HCT116 (cell line): ENCODE measurements around the gene GNAS-AS1. TPM values are rescaled to one million over a fixed set of nuclear protein-coding genes. Genes with fewer than 3 reads are reported as not detected.

ENCODE experiments used
- ATAC-seq: fragments of 200-7000 bp; cut with Tn5 transposase; 2 replicates; pipeline ENCODE4 v1.9.1; 2020; ENCODE audit warnings: mild to moderate bottlenecking, moderate library complexity
- BruUV-seq: library from RNA; stranded (reverse); fragments of 400-500 nt; replicated peaks from 2 replicates; lab custom pipeline; 2021; lab: Mats Ljungman, UMichigan
- CTCF ChIA-PET: fragments of 300-600 bp; sonication (Branson Sonifier 250); formaldehyde crosslinking; loops from one replicate; lab custom pipeline; 2021; ENCODE audit warnings: antibody characterized with exemption; lab: Charles Lee
- POLR2A ChIA-PET: fragments of 300-600, 350-600 bp; sonication (Branson Sonifier 250); formaldehyde crosslinking; loops from one replicate; lab custom pipeline; 2021; ENCODE audit warnings: antibody characterized with exemption; lab: Charles Lee
- RAD21 ChIA-PET, 2 experiments: fragments of 300-600 bp; sonication (Branson Sonifier 250); formaldehyde crosslinking; loops; one replicate each; lab custom pipeline; 2023; ENCODE audit warnings: low total read pairs in 2 of 2; ENCODE audit not compliant: uncharacterized antibody in 2 of 2, unreplicated experiment in 2 of 2, low non-redundant PET in 1 of 2; lab: Charles Lee
- DNase-seq: peaks from one replicate; pipeline ENCODE4 v3.0.0-alpha.2; 2010; ENCODE audit warnings: low read depth, low spot score
- H2AFZ ChIP-seq: fragments of 200-600 bp; shearing (Covaris generic), sonication (generic); 2 replicates; pipeline ENCODE4 v1.6.1; 2017; ENCODE audit warnings: low read depth, mixed run types, mixed read lengths, antibody characterized with exemption, low read length; ENCODE audit not compliant: poor library complexity, severe bottlenecking
- H3K27ac ChIP-seq: 2 replicates; pipeline ENCODE4 v1.5.1; 2012; ENCODE audit warnings: low read depth, low read length
- H3K27me3 ChIP-seq: fragments of 200-600 bp; sonication (generic); 2 replicates; pipeline ENCODE4 v1.6.1; 2016; ENCODE audit warnings: mixed run types, low read length, mixed read lengths; ENCODE audit not compliant: insufficient read depth
- H3K36me3 ChIP-seq, 2 experiments: fragments of 200-500 bp in 1 of 2; fragments of 200-600 bp in 1 of 2; sonication (Bioruptor generic) in 1 of 2; sonication (generic) in 1 of 2; 2 replicates each; pipeline versions ENCODE4 v1.5.1 to v1.6.1; 2014 to 2016; ENCODE audit warnings: low read length in 2 of 2, inconsistent platforms in 1 of 2, mixed read lengths in 1 of 2, mixed run types in 1 of 2; ENCODE audit not compliant: insufficient read depth in 2 of 2, control insufficient read depth in 1 of 2
- H3K4me1 ChIP-seq, 2 experiments: fragments of 200-600 bp in 1 of 2; sonication (generic) in 1 of 2; 2 replicates each; pipeline versions ENCODE4 v1.5.1 to v1.6.1; 2012 to 2017; ENCODE audit warnings: low read length in 2 of 2, inconsistent platforms in 1 of 2, mild to moderate bottlenecking in 1 of 2, mixed read lengths in 1 of 2, mixed run types in 1 of 2, moderate library complexity in 1 of 2; ENCODE audit not compliant: insufficient read depth in 2 of 2, control insufficient read depth in 1 of 2
- H3K4me2 ChIP-seq: fragments of 200-600 bp; sonication (generic); 2 replicates; pipeline ENCODE4 v1.6.1; 2017; ENCODE audit warnings: mixed run types, low read length, mixed read lengths
- H3K4me3 ChIP-seq, 2 experiments: fragments of 200-600 bp in 1 of 2; sonication (generic) in 1 of 2; replicated peaks in 1 of 2; 2 replicates each; pipeline ENCODE4 v1.5.1; 2011 to 2016; ENCODE audit warnings: low read length in 2 of 2, control low read depth in 1 of 2, low read depth in 1 of 2, mild to moderate bottlenecking in 1 of 2, mixed read lengths in 1 of 2, mixed run types in 1 of 2
- H3K79me2 ChIP-seq: fragments of 200-600 bp; sonication (generic); 2 replicates; pipeline ENCODE4 v1.6.1; 2017; ENCODE audit warnings: mild to moderate bottlenecking, mixed run types, low read length, moderate library complexity, mixed read lengths; ENCODE audit not compliant: insufficient read depth
- H3K9ac ChIP-seq: fragments of 200-600 bp; sonication (generic); 2 replicates; pipeline ENCODE4 v1.6.1; 2016; ENCODE audit warnings: low read length, mixed read lengths
- H3K9me2 ChIP-seq: fragments of 200-600 bp; sonication (generic), shearing (Covaris generic); 2 replicates; pipeline ENCODE4 v1.6.1; 2017; ENCODE audit warnings: mixed run types, mild to moderate bottlenecking, moderate library complexity; ENCODE audit not compliant: insufficient read depth
- H3K9me3 ChIP-seq, 2 experiments: fragments of 200-500 bp in 1 of 2; fragments of 200-600 bp in 1 of 2; sonication (Bioruptor generic) in 1 of 2; sonication (generic) in 1 of 2; 2 replicates each; pipeline ENCODE4 v1.6.1; 2014 to 2017; ENCODE audit warnings: low read length in 2 of 2, mixed read lengths in 2 of 2, inconsistent platforms in 1 of 2, low read depth in 1 of 2, mild to moderate bottlenecking in 1 of 2, mixed run types in 1 of 2, moderate library complexity in 1 of 2; ENCODE audit not compliant: control insufficient read depth in 1 of 2, insufficient read depth in 1 of 2
- H4K20me1 ChIP-seq: fragments of 200-600 bp; sonication (generic), shearing (Covaris generic); 2 replicates; pipeline ENCODE4 v1.6.1; 2017; ENCODE audit warnings: mixed run types, mild to moderate bottlenecking, moderate library complexity; ENCODE audit not compliant: insufficient read depth
- CBX3 ChIP-seq: IDR thresholded peaks from 2 replicates; pipeline ENCODE4 v1.6.1; 2012; ENCODE audit warnings: low read depth
- ELF1 ChIP-seq: IDR thresholded peaks from 2 replicates; pipeline ENCODE4 v1.6.1; 2012; ENCODE audit warnings: low read depth, borderline replicate concordance
- POLR2AphosphoS5 ChIP-seq: IDR thresholded peaks from 2 replicates; pipeline ENCODE4 v1.6.1; 2011; ENCODE audit warnings: mild to moderate bottlenecking, low read depth, low read length, moderate library complexity
- RAD21 ChIP-seq: IDR thresholded peaks from 2 replicates; pipeline ENCODE4 v1.6.1; 2012; ENCODE audit warnings: low read depth, mild to moderate bottlenecking
- intact Hi-C: fragments of 100-400 bp; cut with micrococcal nuclease; formaldehyde crosslinking; loops from 2 replicates; pipeline ENCODE4 v1.10.0; 2022
- total RNA-seq: library from RNA; stranded (reverse); gene quantifications from one replicate; pipeline ENCODE4 v1.2.1, GENCODE V29; 2021; ENCODE audit not compliant: unreplicated experiment
- TF ChIP-seq, protein P1 (sequence below), 3 experiments: fragments of 200-600 bp in 1 of 3; sonication (generic) in 1 of 3; IDR thresholded peaks in 2 of 3; conservative IDR thresholded peaks in 1 of 3; 2 replicates each; pipeline ENCODE4 v1.5.1; 2012 to 2017; ENCODE audit warnings: low read depth in 2 of 3, low read length in 2 of 3, antibody characterized with exemption in 1 of 3, borderline replicate concordance in 1 of 3, control low read depth in 1 of 3, mild to moderate bottlenecking in 1 of 3, mixed read lengths in 1 of 3, mixed run types in 1 of 3, moderate library complexity in 1 of 3; ENCODE audit not compliant: insufficient read depth in 1 of 3

The GNAS-AS1 gene
- total RNA-seq, 1 experiment from 2014 or later = not detected

DNA sequence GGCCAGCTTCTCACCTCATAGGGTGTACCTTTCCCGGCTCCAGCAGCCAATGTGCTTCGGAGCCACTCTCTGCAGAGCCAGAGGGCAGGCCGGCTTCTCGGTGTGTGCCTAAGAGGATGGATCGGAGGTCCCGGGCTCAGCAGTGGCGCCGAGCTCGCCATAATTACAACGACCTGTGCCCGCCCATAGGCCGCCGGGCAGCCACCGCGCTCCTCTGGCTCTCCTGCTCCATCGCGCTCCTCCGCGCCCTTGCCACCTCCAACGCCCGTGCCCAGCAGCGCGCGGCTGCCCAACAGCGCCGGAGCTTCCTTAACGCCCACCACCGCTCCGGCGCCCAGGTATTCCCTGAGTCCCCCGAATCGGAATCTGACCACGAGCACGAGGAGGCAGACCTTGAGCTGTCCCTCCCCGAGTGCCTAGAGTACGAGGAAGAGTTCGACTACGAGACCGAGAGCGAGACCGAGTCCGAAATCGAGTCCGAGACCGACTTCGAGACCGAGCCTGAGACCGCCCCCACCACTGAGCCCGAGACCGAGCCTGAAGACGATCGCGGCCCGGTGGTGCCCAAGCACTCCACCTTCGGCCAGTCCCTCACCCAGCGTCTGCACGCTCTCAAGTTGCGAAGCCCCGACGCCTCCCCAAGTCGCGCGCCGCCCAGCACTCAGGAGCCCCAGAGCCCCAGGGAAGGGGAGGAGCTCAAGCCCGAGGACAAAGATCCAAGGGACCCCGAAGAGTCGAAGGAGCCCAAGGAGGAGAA is 10.5 kb downstream of the GNAS-AS1 start:
- no peaks in the 10 kb centered on the region for H3K9me3 ChIP-seq
- TF ChIP-seq ELF1 (no peak), CBX3 (no peak)

DNA sequence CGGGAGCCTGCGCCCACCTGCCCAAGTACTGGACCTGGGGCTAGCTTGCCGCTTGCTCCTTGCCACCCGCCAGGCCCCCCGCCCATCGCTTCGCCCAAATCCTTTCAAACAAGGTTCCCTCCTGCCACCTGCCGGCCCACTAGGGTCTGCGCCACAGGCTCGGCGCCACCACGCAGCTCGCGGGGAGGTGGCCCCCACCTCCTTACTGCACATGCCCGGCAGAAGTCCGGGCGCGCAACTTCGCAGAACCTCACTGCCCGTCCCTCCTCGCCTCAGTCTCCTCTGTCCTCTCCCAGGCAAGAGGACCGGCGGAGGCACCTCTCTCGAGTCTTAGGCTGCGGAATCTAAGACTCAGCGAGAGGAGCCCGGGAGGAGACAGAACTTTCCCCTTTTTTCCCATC is 11.2 kb downstream of the GNAS-AS1 start:
- Histone ChIP-seq H3K9me3 (no peaks in the 10 kb centered on the region), H3K4me2 (peak overlapping the region; percentile 28; the same call in 1 of the 2 replicates)
- ATAC-seq = peak; percentile 89
- TF ChIP-seq, protein P1, sequence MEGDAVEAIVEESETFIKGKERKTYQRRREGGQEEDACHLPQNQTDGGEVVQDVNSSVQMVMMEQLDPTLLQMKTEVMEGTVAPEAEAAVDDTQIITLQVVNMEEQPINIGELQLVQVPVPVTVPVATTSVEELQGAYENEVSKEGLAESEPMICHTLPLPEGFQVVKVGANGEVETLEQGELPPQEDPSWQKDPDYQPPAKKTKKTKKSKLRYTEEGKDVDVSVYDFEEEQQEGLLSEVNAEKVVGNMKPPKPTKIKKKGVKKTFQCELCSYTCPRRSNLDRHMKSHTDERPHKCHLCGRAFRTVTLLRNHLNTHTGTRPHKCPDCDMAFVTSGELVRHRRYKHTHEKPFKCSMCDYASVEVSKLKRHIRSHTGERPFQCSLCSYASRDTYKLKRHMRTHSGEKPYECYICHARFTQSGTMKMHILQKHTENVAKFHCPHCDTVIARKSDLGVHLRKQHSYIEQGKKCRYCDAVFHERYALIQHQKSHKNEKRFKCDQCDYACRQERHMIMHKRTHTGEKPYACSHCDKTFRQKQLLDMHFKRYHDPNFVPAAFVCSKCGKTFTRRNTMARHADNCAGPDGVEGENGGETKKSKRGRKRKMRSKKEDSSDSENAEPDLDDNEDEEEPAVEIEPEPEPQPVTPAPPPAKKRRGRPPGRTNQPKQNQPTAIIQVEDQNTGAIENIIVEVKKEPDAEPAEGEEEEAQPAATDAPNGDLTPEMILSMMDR (IDR thresholded peaks at IDR 0.05 in 2 of 3, conservative IDR thresholded peaks at IDR 0.05 in 1 of 3; ENCODE audit: borderline replicate concordance in 1 of 3, insufficient read depth in 1 of 3, low read depth in 2 of 3, low read length in 2 of 3) = peak; percentile 30 to 48 (median 41); a peak in 4 of 6 replicates
- TF ChIP-seq RAD21 = peak; percentile 66
- no peak for TF ChIP-seq POLR2AphosphoS5
- TF ChIP-seq, all 23 proteins: peak for 2
- ChIA-PET POLR2A (no interaction called here), CTCF (interaction anchor here (0.7 to 4.4 kb wide), 2 partner anchors 358 to 363 kb away, joined by 5 to 33 read pairs; no protein-coding TSS in a partner anchor), RAD21 (interaction anchor here (1.3 to 2.2 kb wide), 2 partner anchors 358 kb away, joined by 5 to 11 read pairs; no protein-coding TSS in a partner anchor)
- H3K27ac ChIP-seq = no peak overlapping the region
- no peaks in the 10 kb centered on the region for H3K36me3 ChIP-seq
- intact Hi-C loops = loop anchor here (1.0 to 10.0 kb wide), 2 partner anchors 358 to 605 kb away; no protein-coding TSS in a partner anchor
- H4K20me1 ChIP-seq = no peaks in the 10 kb centered on the region
- no peaks in the 10 kb centered on the region for H3K4me1 ChIP-seq
- H2AFZ ChIP-seq = peak overlapping the region; percentile 26
- H3K9ac ChIP-seq = no peak overlapping the region
- no peak overlapping the region for H3K4me3 ChIP-seq
- H3K79me2 ChIP-seq = no peaks in the 10 kb centered on the region
- BruUV-seq = no TSS peak
- no peaks in the 10 kb centered on the region for H3K9me2 ChIP-seq
- DNase-seq = peak; percentile 7
- H3K27me3 ChIP-seq = peaks cover 12% of the 10 kb centered on the region; the same call in 1 of the 2 replicates

More for the DNA sequence above, 10.5 kb downstream of the GNAS-AS1 start:
- Histone ChIP-seq H3K36me3 (no peaks in the 10 kb centered on the region), H3K27ac (no peak overlapping the region), H3K79me2 (no peaks in the 10 kb centered on the region), H3K4me2 (no peak overlapping the region), H3K4me3 (no peak overlapping the region), H2AFZ (peak overlapping the region; percentile 26), H3K27me3 (peaks cover 9% of the 10 kb centered on the region; the same call in 1 of the 2 replicates), H3K9ac (no peak overlapping the region), H3K9me2 (no peaks in the 10 kb centered on the region), H3K4me1 (no peaks in the 10 kb centered on the region), H4K20me1 (no peaks in the 10 kb centered on the region)
- intact Hi-C loops = loop anchor here (1.0 to 10.0 kb wide), 2 partner anchors 359 to 605 kb away; no protein-coding TSS in a partner anchor
- no TSS peak for BruUV-seq
- ATAC-seq = no peak
- ChIA-PET POLR2A (no interaction called here), RAD21 (interaction anchor here (1.3 to 2.2 kb wide), 2 partner anchors 359 kb away, joined by 5 to 11 read pairs; no protein-coding TSS in a partner anchor), CTCF (interaction anchor here (4.4 kb wide), 1 partner anchor 359 kb away, joined by 33 read pairs; no protein-coding TSS in a partner anchor)
- no peak for DNase-seq
